Activated B cell treated with CpG ODN at 0.5 μM for 24 hours (primary cell): ENCODE measurements around the gene TCF12. TPM values are rescaled to one million over a fixed set of nuclear protein-coding genes. Genes with fewer than 3 reads are reported as not detected.
"Not testable (repeated sequence)": the region's sequence is repeated elsewhere in the genome, so short reads cannot be mapped to it uniquely, and the experiment has no call there.

Experiments
- ATAC-seq: fragments of 200-7000 bp; cut with Tn5 transposase; one replicate; pipeline ENCODE4 v1.10.0; 2021; ENCODE audit warnings: low read depth, mild to moderate bottlenecking, moderate library complexity
- CTCF ChIA-PET: fragments of 350-600 bp; sonication (Branson Sonifier 250); formaldehyde crosslinking; loops from one replicate; lab custom pipeline; 2021; ENCODE audit warnings: antibody characterized with exemption; lab: Charles Lee
- POLR2A ChIA-PET: fragments of 350-600 bp; sonication (Branson Sonifier 250); formaldehyde crosslinking; loops from one replicate; lab custom pipeline; 2021; ENCODE audit warnings: antibody characterized with exemption; lab: Charles Lee
- DNase-seq: peaks from one replicate; pipeline ENCODE4 v3.0.0; 2022
- H3K27ac Mint-ChIP-seq: one replicate; pipeline ENCODE4 v1.8.0; 2020; ENCODE audit warnings: mixed read lengths
- H3K27me3 Mint-ChIP-seq: one replicate; pipeline ENCODE4 v1.8.0; 2021; ENCODE audit warnings: mixed read lengths
- H3K36me3 Mint-ChIP-seq: one replicate; pipeline ENCODE4 v1.8.0; 2021; ENCODE audit warnings: low read depth, mixed read lengths
- H3K4me1 Mint-ChIP-seq: one replicate; pipeline ENCODE4 v1.8.0; 2021; ENCODE audit warnings: mixed read lengths
- H3K4me3 Mint-ChIP-seq: one replicate; pipeline ENCODE4 v1.8.0; 2020; ENCODE audit warnings: mild to moderate bottlenecking, mixed read lengths
- H3K9me3 Mint-ChIP-seq: one replicate; pipeline ENCODE4 v1.8.0; 2020; ENCODE audit warnings: mixed read lengths
- intact Hi-C: fragments of 100-400 bp; cut with micrococcal nuclease; formaldehyde crosslinking; loops from one replicate; pipeline ENCODE4 v1.15.1; 2024
- total RNA-seq: library from RNA; stranded (reverse); gene quantifications from 2 replicates; pipeline ENCODE4 v1.2.3, GENCODE V29; 2022
- TF ChIP-seq, protein P1 (sequence below): fragments of 200-600 bp; IDR thresholded peaks from one replicate; pipeline ENCODE4 v1.8.0; 2022; ENCODE audit warnings: antibody characterized with exemption, mild to moderate bottlenecking

The TCF12 gene
- total RNA-seq, 1 donor from 2014 or later, result 119 TPM

GRCh38 chr15:56953790-56954189 is 35.3 kb downstream of the TCF12 start:
- no peak overlapping the region for H3K27ac Mint-ChIP-seq
- ChIA-PET POLR2A (interaction anchor here (0.6 kb wide), 1 partner anchor 8 kb away, joined by 5 read pairs; no protein-coding TSS in a partner anchor), CTCF (no interaction called here)
- H3K36me3 Mint-ChIP-seq, result peaks cover 30% of the 10 kb centered on the region
- no peaks in the 10 kb centered on the region for H3K27me3 Mint-ChIP-seq
- no peak for DNase-seq
- peaks cover 24% of the 10 kb centered on the region for H3K4me1 Mint-ChIP-seq
- no peak for ATAC-seq
- intact Hi-C loops, result no loop called here
- TF ChIP-seq, protein P1, sequence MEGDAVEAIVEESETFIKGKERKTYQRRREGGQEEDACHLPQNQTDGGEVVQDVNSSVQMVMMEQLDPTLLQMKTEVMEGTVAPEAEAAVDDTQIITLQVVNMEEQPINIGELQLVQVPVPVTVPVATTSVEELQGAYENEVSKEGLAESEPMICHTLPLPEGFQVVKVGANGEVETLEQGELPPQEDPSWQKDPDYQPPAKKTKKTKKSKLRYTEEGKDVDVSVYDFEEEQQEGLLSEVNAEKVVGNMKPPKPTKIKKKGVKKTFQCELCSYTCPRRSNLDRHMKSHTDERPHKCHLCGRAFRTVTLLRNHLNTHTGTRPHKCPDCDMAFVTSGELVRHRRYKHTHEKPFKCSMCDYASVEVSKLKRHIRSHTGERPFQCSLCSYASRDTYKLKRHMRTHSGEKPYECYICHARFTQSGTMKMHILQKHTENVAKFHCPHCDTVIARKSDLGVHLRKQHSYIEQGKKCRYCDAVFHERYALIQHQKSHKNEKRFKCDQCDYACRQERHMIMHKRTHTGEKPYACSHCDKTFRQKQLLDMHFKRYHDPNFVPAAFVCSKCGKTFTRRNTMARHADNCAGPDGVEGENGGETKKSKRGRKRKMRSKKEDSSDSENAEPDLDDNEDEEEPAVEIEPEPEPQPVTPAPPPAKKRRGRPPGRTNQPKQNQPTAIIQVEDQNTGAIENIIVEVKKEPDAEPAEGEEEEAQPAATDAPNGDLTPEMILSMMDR, result no peak
- no peak overlapping the region for H3K4me3 Mint-ChIP-seq
- peaks cover 8% of the 10 kb centered on the region for H3K9me3 Mint-ChIP-seq

GRCh38 chr15:56955011-56955410 is 36.6 kb downstream of the TCF12 start:
- ATAC-seq, DNase-seq, H3K27ac Mint-ChIP-seq, CTCF ChIA-PET, H3K4me3 Mint-ChIP-seq, H3K9me3 Mint-ChIP-seq, POLR2A ChIA-PET, H3K27me3 Mint-ChIP-seq, intact Hi-C loops: not testable (repeated sequence)
- H3K4me1 Mint-ChIP-seq, result peaks cover 18% of the 10 kb centered on the region
- H3K36me3 Mint-ChIP-seq, result peaks cover 30% of the 10 kb centered on the region

DNA sequence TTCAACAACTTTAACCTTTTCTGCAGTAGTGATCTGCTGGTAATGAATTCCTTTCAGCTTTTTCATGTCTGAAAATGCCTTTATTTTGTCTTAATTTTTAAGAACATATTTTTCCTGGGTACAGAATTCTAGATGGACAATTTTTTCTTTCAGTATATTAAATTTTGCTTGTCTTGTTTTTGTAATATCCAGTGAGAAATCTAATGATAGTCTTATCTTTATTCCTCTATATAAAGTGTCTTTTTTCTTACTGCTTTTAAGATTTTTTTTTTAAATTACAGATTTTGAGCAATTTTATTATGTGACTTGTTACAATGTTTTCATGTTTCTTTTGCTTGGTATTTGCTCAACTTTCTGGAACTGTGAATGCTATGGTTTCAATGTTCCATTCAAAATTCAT is 38.1 kb downstream of the TCF12 start:
- TF ChIP-seq, protein P1, result no peak
- Mint-ChIP-seq H3K9me3 (peaks cover 8% of the 10 kb centered on the region), H3K4me1 (peaks cover 8% of the 10 kb centered on the region), H3K4me3 (no peak overlapping the region), H3K27me3 (no peaks in the 10 kb centered on the region), H3K36me3 (peaks cover 29% of the 10 kb centered on the region), H3K27ac (no peak overlapping the region)
- ATAC-seq (no peak), DNase-seq (no peak)
- ChIA-PET CTCF (no interaction called here), POLR2A (no interaction called here)
- intact Hi-C loops, result no loop called here

GRCh38 chr15:56957812-56958406 is 39.5 kb downstream of the TCF12 start:
- H3K27me3 Mint-ChIP-seq, result no peaks in the 10 kb centered on the region
- TF ChIP-seq, protein P1, result no peak
- ATAC-seq (no peak), DNase-seq (no peak)
- H3K36me3 Mint-ChIP-seq, result peaks cover 29% of the 10 kb centered on the region
- ChIA-PET CTCF (no interaction called here), POLR2A (interaction anchor here (0.9 kb wide), 1 partner anchor 40 kb away, joined by 3 read pairs; the partner anchor contains the start of gene TCF12)
- H3K27ac Mint-ChIP-seq, result no peak overlapping the region
- intact Hi-C loops, result no loop called here
- no peak overlapping the region for H3K4me3 Mint-ChIP-seq
- H3K4me1 Mint-ChIP-seq, result peaks cover 14% of the 10 kb centered on the region
- peaks cover 8% of the 10 kb centered on the region for H3K9me3 Mint-ChIP-seq

GRCh38 chr15:56959318-56959648 is 40.8 kb downstream of the TCF12 start:
- POLR2A ChIA-PET, result no interaction called here
- intact Hi-C loops, result no loop called here
- TF ChIP-seq, protein P1, result no peak
- Mint-ChIP-seq H3K4me1 (peaks cover 27% of the 10 kb centered on the region), H3K27ac (no peak overlapping the region), H3K36me3 (peaks cover 26% of the 10 kb centered on the region), H3K27me3 (no peaks in the 10 kb centered on the region), H3K4me3 (no peak overlapping the region), H3K9me3 (peaks cover 8% of the 10 kb centered on the region)
- ATAC-seq (no peak), DNase-seq (no peak)
- CTCF ChIA-PET, result no interaction called here

DNA sequence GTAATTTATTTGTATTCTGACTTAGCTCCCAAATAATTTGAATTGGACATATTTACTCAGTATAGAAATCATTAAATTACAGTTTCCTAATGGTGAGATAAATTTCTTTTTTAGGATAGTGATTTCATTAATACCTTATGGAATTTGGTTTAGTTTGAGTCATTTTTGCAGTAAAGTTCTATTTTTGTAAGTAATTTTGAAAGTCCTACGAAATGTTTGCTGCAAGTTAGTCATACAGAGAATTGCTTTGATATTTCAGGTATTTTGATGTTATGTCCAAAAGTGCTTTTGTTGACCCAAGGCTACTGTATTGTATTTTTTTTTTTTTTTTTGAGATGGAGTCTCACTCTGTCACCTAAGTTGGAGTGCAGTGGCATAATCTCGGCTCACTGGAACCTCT is 41.7 kb downstream of the TCF12 start:
- H3K4me1 Mint-ChIP-seq, result peaks cover 33% of the 10 kb centered on the region
- H3K4me3 Mint-ChIP-seq, result no peak overlapping the region
- no peak for ATAC-seq
- peaks cover 21% of the 10 kb centered on the region for H3K36me3 Mint-ChIP-seq
- no peak for DNase-seq
- H3K27me3 Mint-ChIP-seq, result no peaks in the 10 kb centered on the region
- POLR2A ChIA-PET, result no interaction called here
- intact Hi-C loops, result no loop called here
- H3K9me3 Mint-ChIP-seq, result peaks cover 8% of the 10 kb centered on the region
- CTCF ChIA-PET, result no interaction called here
- TF ChIP-seq, protein P1, result no peak
- H3K27ac Mint-ChIP-seq, result no peak overlapping the region
